ENCODE measurements around the gene PRKAR2A.
"Not testable (repeated sequence)": the region's sequence is repeated elsewhere in the genome, so short reads cannot be mapped to it uniquely, and the experiment has no call there.

Gene PRKAR2A

DNA sequence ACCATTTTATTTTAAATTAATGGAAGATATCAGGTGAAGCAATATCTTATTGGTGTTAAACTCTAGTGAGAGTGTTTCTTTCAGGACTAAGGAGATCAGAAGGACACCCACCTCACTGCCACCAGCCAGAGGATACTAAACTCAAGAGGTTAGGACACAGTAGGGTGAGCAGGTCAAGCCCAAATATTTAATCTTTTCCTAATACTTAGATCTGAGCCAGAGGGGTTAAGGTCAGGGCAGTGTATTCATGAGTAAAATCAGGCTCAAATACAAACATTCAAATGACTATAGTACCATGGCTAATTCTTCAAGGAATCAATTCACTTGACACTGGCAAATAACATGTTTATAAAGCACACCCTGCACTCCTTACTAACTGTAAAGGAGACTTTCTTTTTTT is 65.6 kb downstream of the PRKAR2A start:
- DNase-seq (ENCODE audit: low read depth, low spot score), result no peak

DNA sequence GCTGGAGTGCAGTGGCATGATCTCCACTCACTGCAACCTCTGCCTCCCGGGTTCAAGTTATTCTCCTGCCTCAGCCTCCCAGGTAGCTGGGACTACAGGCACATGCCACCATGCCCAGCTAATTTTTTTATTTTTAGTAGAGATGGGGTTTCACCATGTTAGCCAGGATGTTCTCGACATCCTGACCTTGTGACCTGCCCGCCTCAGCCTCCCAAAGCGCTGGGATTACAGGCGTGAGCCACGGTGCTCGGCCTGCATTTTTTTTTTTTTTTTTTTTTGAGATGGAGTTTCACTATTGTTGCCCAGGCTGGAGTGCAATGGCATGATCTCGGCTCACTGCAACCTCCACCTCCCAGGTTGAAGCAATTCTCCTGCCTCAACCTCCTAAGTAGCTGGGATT is 69.1 kb downstream of the PRKAR2A start:
- DNase-seq (ENCODE audit: low read depth, low spot score), result not testable (repeated sequence)

DNA sequence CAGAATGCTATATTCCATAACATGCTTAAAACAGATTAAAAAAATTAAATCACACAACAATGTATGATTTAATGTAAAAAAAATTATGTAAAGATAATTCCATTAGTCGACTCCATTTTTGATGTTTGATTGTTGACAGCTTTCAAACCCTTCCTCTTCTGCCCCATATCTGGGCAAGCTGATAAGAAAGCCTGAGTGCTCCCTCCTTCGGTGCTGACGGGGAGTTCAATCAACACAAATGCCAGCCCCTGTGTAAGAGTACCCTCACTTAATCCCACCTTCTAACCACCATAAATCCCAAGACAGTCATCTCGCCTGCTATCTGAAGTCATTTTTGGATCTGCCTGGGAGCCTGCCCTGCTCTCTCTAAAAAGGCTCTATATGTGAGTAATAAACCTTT is 70.8 kb downstream of the PRKAR2A start:
- no peak for DNase-seq (ENCODE audit: low read depth, low spot score)

DNA sequence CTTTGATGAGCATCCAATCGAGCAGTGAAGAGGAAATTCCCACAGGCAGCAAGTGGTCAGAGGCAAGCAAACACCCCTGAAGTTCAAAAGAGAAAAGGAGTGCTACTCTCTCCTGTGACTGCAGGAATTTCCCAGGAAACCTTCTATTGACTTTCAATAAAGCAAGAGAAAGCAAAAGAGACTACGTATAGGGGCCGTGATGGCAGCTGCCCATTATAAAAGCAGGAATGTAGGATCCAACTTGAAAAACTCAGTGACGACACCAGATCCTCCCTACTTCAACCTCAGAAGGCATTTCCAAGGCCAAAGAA is 77.5 kb downstream of the PRKAR2A start:
- no peak for DNase-seq (ENCODE audit: low read depth, low spot score)

DNA sequence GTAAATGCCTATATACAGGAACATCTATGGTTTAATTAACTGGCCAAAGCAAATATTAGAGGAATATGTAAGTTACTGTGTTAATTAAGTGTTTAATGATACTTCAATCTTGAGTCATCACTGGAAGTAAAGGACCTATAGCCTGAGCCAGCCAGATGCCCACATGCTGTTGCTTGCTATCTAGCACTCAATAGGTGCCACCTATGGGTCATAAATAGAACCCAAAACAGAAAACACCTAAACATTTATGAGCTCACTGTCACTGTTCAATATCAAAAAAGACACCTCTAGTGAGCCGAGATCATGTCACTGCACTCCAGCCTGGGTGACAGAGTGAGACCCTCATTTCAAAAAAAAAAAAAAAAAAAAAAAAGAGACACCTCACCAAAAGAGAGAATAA is 82.3 kb downstream of the PRKAR2A start:
- no peak for DNase-seq (ENCODE audit: low read depth, low spot score)

DNA sequence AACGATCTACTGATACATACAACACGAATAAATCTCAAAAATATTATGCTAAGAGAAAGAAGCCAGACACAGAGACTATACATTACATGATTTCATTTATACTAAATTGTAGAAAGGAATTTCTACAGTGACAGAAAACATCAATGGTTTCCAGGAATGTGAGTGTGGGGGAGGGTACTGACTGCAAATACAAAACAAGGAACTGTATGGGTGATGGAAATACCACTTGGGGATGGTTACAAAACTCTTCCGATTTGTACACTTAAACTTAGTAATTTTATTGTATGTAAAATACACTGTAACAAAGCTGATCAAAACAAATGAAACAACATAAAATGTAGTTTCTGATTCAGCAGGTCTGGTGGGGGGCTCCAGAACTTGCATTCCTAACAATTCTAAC is 84.9 kb downstream of the PRKAR2A start:
- DNase-seq (ENCODE audit: low read depth, low spot score), result no peak

DNA sequence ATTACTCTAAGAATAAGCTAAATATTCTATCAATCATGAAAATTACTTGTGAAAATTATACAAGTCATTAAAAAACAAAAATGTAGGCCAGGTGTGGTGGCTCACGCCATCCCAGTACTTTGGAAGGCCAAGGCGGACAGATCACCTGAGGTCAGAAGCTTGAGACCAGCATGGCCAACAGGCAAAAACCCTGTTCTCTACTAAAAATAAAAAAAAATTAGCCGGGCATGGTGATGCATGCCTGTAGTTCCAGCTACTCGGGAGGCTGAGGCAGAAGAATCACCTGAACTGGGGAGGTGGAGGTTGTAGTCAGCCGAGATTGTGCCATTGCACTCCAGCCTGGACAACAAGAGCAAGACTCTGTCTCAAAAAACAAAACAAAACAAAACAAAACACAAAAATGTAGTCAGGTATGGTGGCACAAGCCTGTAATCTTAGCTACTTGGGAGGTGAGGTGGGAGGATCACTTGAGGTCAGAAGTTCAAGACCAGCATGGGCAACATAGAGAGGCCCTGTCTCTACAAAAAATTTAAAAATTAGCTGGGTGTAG is 87.6 kb downstream of the PRKAR2A start:
- not testable (repeated sequence) for DNase-seq (ENCODE audit: low read depth, low spot score)

DNA sequence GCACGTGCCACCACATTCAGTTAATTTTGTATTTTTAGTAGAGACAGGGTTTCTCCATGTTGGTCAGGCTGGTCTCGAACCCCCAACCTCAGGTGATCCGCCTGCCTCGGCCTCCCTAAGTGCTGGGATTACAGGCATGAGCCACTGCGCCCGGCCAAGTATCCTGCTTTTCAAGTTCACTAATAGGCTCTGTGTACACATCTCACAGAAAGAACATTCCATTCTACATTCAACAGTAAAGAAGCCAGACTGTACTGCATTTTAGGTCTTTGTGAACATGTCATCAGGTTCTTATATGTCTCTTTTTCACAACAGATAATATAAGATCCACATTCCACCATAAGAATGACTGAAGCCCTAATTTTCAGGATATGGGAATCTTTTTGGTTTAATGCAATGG is 88.1 kb downstream of the PRKAR2A start:
- not testable (repeated sequence) for DNase-seq (ENCODE audit: low read depth, low spot score)

DNA sequence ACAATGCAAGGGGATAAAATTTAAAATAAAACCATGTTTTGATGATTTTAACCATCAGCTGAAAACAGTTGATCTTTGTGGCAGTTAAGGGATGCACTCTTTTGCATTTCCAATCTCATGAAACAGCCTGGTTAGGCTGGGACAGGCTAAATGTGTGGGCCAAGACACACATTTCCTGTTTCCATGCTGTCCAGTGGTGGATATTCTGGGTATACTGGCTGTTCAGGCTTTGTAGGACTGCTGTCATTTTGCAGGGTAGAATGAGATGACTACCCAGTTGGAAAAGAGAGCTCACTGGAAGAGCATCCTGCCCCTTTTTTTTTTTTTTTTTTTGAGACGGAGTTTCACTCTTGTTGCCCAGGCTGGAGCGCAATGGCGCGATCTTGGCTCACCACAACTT is 88.6 kb downstream of the PRKAR2A start:
- DNase-seq (ENCODE audit: low read depth, low spot score), result no peak

DNA sequence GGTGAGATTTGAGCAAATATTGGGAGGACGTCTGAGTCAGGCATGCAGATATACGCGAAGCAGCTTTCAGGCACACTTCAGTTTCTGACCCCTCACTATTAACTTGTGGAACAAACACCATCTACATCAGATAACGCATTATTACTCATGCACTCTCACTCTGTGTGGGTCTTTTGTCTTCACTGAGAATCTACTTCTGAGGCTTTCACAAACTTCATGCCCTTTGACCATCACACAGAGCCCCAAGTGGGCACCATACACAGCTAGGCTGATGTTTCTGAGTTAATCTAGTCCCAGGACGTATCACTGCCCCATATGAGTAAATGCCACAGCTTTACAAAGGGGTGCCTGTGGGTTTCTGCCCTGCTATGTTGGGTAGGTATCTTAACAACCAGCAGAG is 91.0 kb downstream of the PRKAR2A start:
- DNase-seq (ENCODE audit: low read depth, low spot score), result no peak

DNA sequence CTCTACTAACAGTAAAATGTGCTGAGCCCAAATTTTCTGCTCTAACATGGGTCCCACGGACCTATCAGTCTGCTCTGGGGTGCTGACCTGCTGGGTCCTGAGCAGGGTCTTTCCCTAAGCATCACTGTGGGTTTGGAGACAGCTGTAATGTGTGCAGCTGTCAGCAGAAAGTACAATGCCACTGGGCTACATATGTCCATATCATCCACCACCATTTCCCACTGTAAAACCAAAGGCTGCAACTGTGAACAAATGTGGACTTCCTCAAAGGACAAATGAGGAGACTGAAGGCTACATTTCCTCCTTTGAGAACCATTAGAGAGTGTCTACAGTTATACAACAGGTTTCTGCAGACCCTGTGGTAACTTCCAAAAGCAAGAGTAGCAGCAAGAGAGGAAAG is 96.8 kb downstream of the PRKAR2A start:
- DNase-seq (ENCODE audit: low read depth, low spot score), result no peak

DNA sequence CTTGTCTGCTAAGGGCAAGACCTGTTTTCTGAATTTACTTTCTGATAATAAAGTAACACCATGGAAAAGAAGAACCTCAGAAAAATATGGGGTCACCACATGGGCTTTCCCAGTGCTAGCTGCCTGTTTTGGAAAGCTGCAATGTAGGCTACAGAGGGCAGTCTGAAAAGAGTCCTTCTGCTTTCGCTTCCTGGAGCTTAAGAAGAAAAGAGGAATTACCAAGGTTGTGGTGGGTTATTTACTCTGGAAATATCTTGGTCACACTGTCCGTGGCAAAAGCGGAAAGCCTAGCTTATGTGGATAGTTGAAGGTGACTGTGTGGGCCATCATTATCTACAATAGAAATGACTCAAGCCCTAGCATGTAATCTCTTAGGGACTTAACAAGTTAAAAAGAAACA is 98.9 kb downstream of the PRKAR2A start:
- DNase-seq (ENCODE audit: low read depth, low spot score), result no peak

DNA sequence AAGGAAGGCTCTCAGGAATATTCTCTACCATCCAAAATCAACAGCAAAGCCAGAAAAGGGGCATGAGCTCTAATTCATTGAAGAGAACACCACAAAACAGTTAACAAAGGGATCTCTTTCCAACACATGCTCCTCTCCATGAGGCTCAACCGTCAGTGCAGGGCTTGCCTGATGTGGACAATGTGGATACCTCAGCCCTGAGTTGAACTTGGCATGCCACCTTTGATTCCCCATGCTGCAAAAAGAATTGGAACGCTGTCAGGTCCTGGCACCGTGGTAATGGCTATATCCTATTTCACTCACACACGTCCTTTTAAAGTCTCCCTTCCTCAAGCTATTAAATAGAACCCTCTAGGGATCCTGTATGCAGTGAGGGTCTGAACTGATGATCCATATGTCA is 100.0 kb downstream of the PRKAR2A start:
- no peak for DNase-seq (ENCODE audit: low read depth, low spot score)

DNA sequence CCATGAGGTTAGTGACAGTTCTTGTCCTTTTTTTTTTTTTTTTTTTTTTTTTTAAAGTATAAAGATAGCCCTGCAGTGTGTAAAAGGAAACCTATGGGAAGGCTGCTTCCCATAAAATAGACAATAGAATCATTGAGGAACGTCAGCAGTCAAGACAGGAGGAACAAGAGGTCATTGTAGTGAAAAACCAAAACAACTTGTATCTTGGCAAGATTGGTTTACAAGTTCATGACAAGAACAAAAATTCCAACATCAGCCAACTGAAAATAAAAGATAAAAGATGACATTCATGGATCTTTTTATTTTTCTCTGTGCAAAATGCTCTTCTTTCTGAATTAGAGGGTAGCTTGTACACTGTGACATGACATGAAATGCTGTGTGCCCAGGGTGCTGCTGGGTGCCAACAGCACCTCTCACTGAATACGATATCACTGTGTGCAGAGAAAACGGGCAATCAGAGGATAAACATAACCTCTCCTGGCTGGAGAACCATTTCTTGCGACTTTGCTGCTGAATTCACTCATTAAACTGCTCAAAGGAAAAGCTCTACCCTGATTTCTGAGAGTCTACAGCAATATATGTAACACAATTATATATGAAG is 100.6 kb downstream of the PRKAR2A start:
- DNase-seq (ENCODE audit: low read depth, low spot score), result no peak

DNA sequence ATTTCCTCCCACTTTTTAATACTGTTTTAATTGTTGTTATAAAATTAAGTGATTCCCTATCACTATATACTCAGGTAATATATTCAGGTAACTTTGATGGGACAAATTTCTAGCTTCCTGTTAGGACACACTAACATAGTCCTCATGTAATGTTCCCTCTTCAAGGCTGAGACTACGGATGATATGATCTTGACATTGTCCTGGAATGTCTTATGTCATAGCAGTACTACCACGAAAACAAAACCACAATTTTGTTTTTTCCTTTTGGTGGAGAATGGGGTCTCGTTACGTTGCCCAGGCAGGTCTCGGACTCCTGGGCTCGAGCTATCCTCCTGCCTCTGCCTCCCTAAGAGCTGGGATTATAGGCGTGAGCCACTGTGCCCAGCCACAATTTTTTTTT is 103.9 kb downstream of the PRKAR2A start:
- no peak for DNase-seq (ENCODE audit: low read depth, low spot score)

DNA sequence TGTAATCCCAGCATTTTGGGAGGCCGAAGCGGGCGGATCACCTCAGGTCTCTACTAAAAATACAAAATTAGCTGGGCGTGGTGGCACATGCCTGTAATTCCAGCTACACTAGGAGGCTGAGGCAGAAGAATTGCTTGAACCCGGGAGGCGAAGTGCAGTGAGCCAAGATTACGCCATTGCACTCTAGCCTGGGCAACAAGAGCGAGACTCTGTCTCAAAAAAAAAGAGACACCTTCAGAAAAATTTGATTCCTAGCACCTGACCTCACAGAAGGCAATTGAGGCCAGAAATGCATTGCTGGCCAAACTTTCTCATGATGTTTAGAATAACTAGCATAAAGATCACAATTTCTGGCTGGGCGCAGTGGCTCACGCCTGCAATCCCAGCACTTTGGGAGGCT is 106.4 kb downstream of the PRKAR2A start:
- not testable (repeated sequence) for DNase-seq (ENCODE audit: low read depth, low spot score)

DNA sequence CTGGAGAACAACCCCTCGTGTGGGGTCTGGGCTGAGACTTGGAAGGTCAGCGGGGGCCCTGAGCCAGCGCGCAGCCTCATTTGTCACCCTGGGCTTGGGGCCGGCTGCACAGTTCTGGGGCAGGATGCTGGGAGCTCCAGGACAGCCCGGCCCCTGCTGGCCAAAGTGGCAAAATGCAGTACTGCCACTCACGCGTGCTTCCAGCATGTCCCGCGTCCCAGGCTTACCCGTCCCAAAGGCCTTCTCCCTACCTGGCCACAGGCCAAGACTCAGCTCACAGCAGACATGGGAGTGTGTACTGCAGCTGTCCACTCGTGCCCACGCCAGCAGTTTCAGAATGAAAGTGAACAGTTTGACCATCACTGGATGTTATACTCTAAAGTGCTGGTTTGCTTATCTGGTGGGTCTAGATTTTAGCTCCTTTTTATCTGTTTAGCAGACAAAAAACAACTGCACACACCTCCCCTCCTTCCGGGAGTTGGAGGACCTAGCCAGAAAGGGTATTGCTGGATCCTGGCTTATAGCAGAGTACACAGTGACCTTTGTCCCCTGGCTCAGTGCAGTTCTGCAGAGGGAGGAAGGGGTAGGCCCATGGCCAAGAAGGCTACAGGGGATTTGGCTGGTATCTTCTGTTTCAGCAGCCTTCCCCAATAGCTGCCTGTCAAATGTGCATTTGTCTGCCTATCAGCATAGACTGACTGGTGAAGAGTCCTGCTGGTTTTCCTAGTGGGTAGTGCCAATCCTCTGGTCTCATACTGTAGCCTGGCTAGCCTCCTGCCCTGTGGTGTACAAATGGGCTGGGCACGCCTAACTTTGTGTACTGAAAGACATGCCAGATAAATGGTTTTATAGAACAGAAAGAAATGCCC is 107.5 kb downstream of the PRKAR2A start:
- DNase-seq (ENCODE audit: low read depth, low spot score), result no peak

DNA sequence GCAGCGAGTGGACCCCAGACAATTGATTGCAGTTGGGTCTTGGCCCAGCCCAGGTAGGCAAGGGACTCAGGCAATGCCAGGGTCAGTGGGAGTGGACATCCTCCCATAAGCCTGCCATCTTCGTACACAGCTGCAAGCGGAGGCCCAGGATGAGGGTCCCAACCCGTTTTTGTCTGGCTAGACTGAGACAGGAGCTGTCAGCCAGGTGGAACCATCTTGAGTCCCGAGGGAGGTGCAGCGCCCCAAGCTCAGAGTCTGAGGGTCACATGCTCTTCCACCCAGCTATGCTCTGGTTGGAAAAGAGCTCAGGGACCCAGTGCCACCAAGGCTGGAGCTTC is 108.1 kb downstream of the PRKAR2A start:
- DNase-seq (ENCODE audit: low read depth, low spot score), result no peak

DNA sequence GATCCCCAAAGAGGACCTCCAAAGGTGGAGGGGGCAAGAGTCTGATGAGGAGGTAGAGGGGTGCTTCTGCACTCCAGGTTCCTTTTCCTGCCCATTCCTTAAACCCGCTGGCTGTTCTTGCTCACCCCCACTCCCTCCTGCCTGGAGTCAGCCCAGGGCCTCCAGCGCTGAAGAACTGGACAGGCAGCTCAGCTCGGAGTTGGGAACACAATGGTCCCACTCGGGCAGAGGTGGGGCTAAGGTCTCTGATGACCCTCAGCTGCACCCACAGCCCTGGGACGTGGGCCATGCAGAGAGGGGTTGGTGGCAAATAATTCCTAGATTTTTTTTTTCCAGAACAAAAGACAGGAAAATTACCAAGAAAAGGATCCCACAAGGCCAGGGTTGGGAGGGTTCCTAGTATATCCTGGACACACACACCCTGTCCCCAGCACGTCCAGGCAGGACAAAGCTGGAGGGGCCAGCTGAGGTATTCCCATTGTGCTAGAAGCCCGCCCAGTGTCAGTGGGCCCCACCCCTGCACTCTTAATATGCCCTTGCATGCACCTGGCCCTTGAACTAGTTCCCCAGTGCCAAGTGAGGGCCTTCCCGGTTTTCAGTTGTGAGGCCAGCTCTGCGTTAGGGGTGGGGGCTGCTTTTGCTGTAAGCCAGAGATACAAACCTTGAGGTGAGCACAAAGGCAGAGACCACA is 108.6 kb downstream of the PRKAR2A start:
- DNase-seq (ENCODE audit: low read depth, low spot score), result no peak

DNA sequence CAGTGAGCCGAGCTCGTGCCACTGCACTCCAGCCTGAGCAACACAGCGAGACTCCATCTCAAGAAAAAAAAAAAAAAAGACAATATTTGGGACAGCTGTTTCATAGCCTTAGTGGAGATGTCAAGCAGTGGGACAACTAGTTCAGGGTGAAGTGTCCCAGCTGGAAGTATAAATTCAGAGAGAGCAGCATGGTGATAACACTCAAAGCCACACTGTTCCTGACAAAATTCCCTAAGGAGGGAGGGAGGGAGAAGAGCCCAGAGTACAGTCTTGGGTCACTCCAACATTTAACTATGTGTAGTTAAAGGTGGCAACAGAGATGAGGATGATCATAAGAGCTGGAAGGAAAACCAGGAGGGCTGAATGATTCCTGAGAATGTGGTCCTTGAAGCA is 109.5 kb downstream of the PRKAR2A start:
- no peak for DNase-seq (ENCODE audit: low read depth, low spot score)

DNA sequence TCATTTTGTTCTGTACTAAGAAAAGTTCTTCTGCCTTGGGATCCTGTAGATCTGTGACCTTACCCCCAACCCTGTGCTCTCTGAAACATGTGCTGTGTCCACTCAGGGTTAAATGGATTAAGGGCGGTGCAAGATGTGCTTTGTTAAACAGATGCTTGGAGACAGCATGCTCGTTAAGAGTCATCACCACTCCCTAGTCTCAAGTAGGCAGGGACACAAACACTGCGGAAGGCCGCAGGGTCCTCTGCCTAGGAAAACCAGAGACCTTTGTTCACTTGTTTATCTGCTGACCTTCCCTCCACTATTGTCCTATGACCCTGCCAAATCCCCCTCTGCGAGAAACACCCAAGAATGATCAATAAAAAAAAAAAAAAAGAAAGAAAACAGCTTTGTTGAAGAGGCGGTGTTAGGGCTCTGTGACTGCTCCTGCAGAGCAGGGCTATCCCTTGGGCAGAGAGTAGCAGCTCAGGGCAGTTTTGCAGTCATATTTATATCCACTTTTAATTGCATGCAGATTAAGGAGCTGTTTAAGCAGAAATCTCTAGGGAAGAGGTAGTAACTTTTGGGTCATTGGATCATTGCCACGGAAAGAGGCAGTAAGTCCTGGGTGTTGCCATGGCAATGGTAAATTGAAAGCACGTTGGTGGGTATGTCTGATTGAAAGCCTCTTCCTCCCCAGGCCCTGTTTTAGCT is 112.5 kb downstream of the PRKAR2A start:
- DNase-seq (ENCODE audit: low read depth, low spot score), result not testable (repeated sequence)

DNA sequence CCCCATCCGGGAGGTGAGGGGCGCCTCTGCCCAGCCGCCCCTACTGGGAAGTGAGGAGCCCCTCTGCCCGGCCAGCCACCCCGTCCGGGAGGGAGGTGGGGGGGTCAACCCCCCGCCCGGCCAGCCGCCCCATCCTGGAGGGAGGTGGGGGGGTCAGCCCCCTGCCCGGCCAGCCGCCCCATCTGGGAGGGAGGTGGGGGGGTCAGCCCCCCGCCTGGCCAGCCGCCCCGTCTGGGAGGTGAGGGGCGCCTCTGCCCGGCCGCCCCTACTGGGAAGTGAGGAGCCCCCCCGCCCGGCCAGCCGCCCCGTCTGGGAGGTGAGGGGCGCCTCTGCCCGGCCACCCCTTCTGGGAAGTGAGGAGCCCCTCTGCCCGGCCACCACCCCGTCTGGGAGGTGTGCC is 113.1 kb downstream of the PRKAR2A start:
- DNase-seq (ENCODE audit: low read depth, low spot score), result not testable (repeated sequence)
